Measurements from ENCODE around the gene LIMS1.

GRCh38 chr2:108555572-108555971 lies 21.3 kb downstream of the LIMS1 start:
- TF ChIP-seq, protein P1, sequence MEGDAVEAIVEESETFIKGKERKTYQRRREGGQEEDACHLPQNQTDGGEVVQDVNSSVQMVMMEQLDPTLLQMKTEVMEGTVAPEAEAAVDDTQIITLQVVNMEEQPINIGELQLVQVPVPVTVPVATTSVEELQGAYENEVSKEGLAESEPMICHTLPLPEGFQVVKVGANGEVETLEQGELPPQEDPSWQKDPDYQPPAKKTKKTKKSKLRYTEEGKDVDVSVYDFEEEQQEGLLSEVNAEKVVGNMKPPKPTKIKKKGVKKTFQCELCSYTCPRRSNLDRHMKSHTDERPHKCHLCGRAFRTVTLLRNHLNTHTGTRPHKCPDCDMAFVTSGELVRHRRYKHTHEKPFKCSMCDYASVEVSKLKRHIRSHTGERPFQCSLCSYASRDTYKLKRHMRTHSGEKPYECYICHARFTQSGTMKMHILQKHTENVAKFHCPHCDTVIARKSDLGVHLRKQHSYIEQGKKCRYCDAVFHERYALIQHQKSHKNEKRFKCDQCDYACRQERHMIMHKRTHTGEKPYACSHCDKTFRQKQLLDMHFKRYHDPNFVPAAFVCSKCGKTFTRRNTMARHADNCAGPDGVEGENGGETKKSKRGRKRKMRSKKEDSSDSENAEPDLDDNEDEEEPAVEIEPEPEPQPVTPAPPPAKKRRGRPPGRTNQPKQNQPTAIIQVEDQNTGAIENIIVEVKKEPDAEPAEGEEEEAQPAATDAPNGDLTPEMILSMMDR (IDR thresholded peaks at IDR 0.05; ENCODE audit: insufficient read depth, low read length, poor library complexity, severe bottlenecking): no peak
- no peak for TF ChIP-seq EZH2phosphoT487 (conservative IDR thresholded peaks at IDR 0.05; ENCODE audit: low read length)

Data from SU-DHL-6 (cell line).